HEK293 (cell line): ENCODE results near the gene MYH11.

Experiments
- CTCF ChIA-PET: fragments of 350-600 bp; formaldehyde crosslinking; extraction: SDS; loops from one replicate; lab custom pipeline; 2021; ENCODE audit warnings: antibody characterized with exemption; lab: Yijun Ruan, JAX
- POLR2A ChIA-PET: fragments of 300-600 bp; formaldehyde crosslinking; extraction: SDS; loops from one replicate; lab custom pipeline; 2020; ENCODE audit warnings: antibody characterized with exemption, inconsistent platforms; lab: Yijun Ruan, JAX
- H3K27ac ChIP-seq: fragments of 200-500 bp; sonication (Bioruptor generic); 2 replicates; pipeline ENCODE4 v1.5.1; 2014; ENCODE audit warnings: low read depth, low read length, control low read depth, inconsistent platforms; ENCODE audit errors: extremely low read depth
- H3K36me3 ChIP-seq, 2 experiments: fragments of 200-500 bp in 1 of 2; sonication (Bioruptor generic) in 1 of 2; 1 replicate in 1 of 2; 2 replicates in 1 of 2; pipeline ENCODE4 v1.5.1; 2014 to 2017; ENCODE audit warnings: inconsistent platforms in 2 of 2, low read length in 2 of 2; ENCODE audit not compliant: control insufficient read depth in 2 of 2, insufficient read depth in 1 of 2
- H3K4me1 ChIP-seq: fragments of 200-500 bp; sonication (Bioruptor generic); 2 replicates; pipeline ENCODE4 v1.5.1; 2014; ENCODE audit warnings: mild to moderate bottlenecking, low read length, inconsistent platforms; ENCODE audit not compliant: control insufficient read depth, insufficient read depth
- H3K4me3 ChIP-seq: 2 replicates; pipeline ENCODE4 v1.5.1; 2011; ENCODE audit warnings: low read depth, mild to moderate bottlenecking, control low read depth, low read length, moderate library complexity
- H3K9me3 ChIP-seq: fragments of 200-500 bp; sonication (Bioruptor generic); 2 replicates; pipeline ENCODE4 v1.5.1; 2014; ENCODE audit warnings: low read depth, low read length, inconsistent platforms; ENCODE audit not compliant: control insufficient read depth, insufficient read depth
- BCL11A ChIP-seq: fragments of 450-650 bp; formaldehyde crosslinking; IDR thresholded peaks from 2 replicates; pipeline ENCODE4 v1.5.1; 2016; ENCODE audit warnings: low read depth, missing biosample characterization, missing genetic modification characterization
- GLI4 ChIP-seq: fragments of 450-650 bp; formaldehyde crosslinking; IDR thresholded peaks from 2 replicates; pipeline ENCODE4 v1.5.1; 2016; ENCODE audit warnings: missing biosample characterization, missing genetic modification characterization
- HOXD13 ChIP-seq: sonication (generic); formaldehyde crosslinking; IDR thresholded peaks from 2 replicates; pipeline ENCODE4 v1.8.0; 2022; ENCODE audit warnings: missing genetic modification reagents, borderline replicate concordance
- KLF7 ChIP-seq: fragments of 450-650 bp; formaldehyde crosslinking; IDR thresholded peaks from 2 replicates; pipeline ENCODE4 v1.5.1; 2016; ENCODE audit warnings: missing biosample characterization, missing genetic modification characterization, borderline replicate concordance
- KLF9 ChIP-seq: fragments of 450-650 bp; formaldehyde crosslinking; IDR thresholded peaks from 2 replicates; pipeline ENCODE4 v1.5.1; 2016; ENCODE audit warnings: missing biosample characterization, missing genetic modification characterization, low read depth
- MYNN ChIP-seq: fragments of 450-650 bp; formaldehyde crosslinking; IDR thresholded peaks from 2 replicates; pipeline ENCODE4 v1.5.1; 2016; ENCODE audit warnings: missing biosample characterization, missing genetic modification characterization, borderline replicate concordance
- PRDM2 ChIP-seq: fragments of 450-650 bp; formaldehyde crosslinking; IDR thresholded peaks from 2 replicates; pipeline ENCODE4 v1.5.1; 2016; ENCODE audit warnings: missing biosample characterization, missing genetic modification characterization, borderline replicate concordance
- ZEB2 ChIP-seq: fragments of 450-650 bp; formaldehyde crosslinking; IDR thresholded peaks from 2 replicates; pipeline ENCODE4 v1.5.1; 2016; ENCODE audit warnings: missing biosample characterization, missing genetic modification characterization
- ZFHX2 ChIP-seq: fragments of 450-650 bp; formaldehyde crosslinking; conservative IDR thresholded peaks from 2 replicates; pipeline ENCODE4 v1.5.1; 2016; ENCODE audit warnings: missing biosample characterization, missing genetic modification characterization
- ZFP41 ChIP-seq: fragments of 450-650 bp; formaldehyde crosslinking; IDR thresholded peaks from 2 replicates; pipeline ENCODE4 v1.5.1; 2016; ENCODE audit warnings: missing biosample characterization, missing genetic modification characterization, borderline replicate concordance
- ZNF335 ChIP-seq: fragments of 450-650 bp; formaldehyde crosslinking; conservative IDR thresholded peaks from 2 replicates; pipeline ENCODE4 v1.5.1; 2016; ENCODE audit warnings: missing biosample characterization, missing genetic modification characterization
- ZNF341 ChIP-seq: fragments of 450-650 bp; formaldehyde crosslinking; IDR thresholded peaks from 2 replicates; pipeline ENCODE4; 2016; ENCODE audit warnings: low read depth, missing biosample characterization, missing genetic modification characterization
- ZNF354C ChIP-seq: fragments of 450-650 bp; formaldehyde crosslinking; IDR thresholded peaks from 2 replicates; pipeline ENCODE4 v1.5.1; 2016; ENCODE audit warnings: missing biosample characterization, missing genetic modification characterization, low read depth, borderline replicate concordance
- ZNF48 ChIP-seq: fragments of 450-650 bp; formaldehyde crosslinking; IDR thresholded peaks from 2 replicates; pipeline ENCODE4 v1.5.1; 2016; ENCODE audit warnings: missing biosample characterization, missing genetic modification characterization
- ZNF501 ChIP-seq: fragments of 450-650 bp; formaldehyde crosslinking; IDR thresholded peaks from 2 replicates; pipeline ENCODE4 v1.5.1; 2016; ENCODE audit warnings: missing biosample characterization, missing genetic modification characterization
- ZNF585B ChIP-seq: fragments of 450-650 bp; formaldehyde crosslinking; IDR thresholded peaks from 2 replicates; pipeline ENCODE4 v1.5.1; 2016; ENCODE audit warnings: missing biosample characterization, missing genetic modification characterization
- ZNF623 ChIP-seq: fragments of 450-650 bp; formaldehyde crosslinking; IDR thresholded peaks from 2 replicates; pipeline ENCODE4 v1.5.1; 2016; ENCODE audit warnings: missing biosample characterization, missing genetic modification characterization
- ZNF629 ChIP-seq: fragments of 450-650 bp; formaldehyde crosslinking; IDR thresholded peaks from 2 replicates; pipeline ENCODE4 v1.5.1; 2017; ENCODE audit warnings: missing biosample characterization, missing genetic modification characterization
- ZNF777 ChIP-seq: fragments of 450-650 bp; formaldehyde crosslinking; IDR thresholded peaks from 2 replicates; pipeline ENCODE4 v1.5.1; 2017; ENCODE audit warnings: missing biosample characterization, missing genetic modification characterization, borderline replicate concordance
- ZNF791 ChIP-seq: fragments of 450-650 bp; formaldehyde crosslinking; IDR thresholded peaks from 2 replicates; pipeline ENCODE4 v1.5.1; 2016; ENCODE audit warnings: missing biosample characterization, missing genetic modification characterization
- ZNF830 ChIP-seq: fragments of 450-650 bp; IDR thresholded peaks from 2 replicates; pipeline ENCODE4 v1.5.0; 2018; ENCODE audit warnings: missing biosample characterization, missing genetic modification characterization, low read depth, mild to moderate bottlenecking, moderate library complexity
- ZXDB ChIP-seq: fragments of 450-650 bp; formaldehyde crosslinking; IDR thresholded peaks from 2 replicates; pipeline ENCODE4 v1.5.1; 2016; ENCODE audit warnings: missing biosample characterization, missing genetic modification characterization
- TF ChIP-seq, protein P1 (sequence below): fragments of 450-650 bp; formaldehyde crosslinking; IDR thresholded peaks from 2 replicates; pipeline ENCODE4 v1.5.1; 2017; ENCODE audit warnings: missing biosample characterization, missing genetic modification characterization
- TF ChIP-seq, protein P2 (sequence below): fragments of 450-650 bp; formaldehyde crosslinking; IDR thresholded peaks from 2 replicates; pipeline ENCODE4 v1.5.1; 2017; ENCODE audit warnings: missing biosample characterization, missing genetic modification characterization

The MYH11 gene

DNA sequence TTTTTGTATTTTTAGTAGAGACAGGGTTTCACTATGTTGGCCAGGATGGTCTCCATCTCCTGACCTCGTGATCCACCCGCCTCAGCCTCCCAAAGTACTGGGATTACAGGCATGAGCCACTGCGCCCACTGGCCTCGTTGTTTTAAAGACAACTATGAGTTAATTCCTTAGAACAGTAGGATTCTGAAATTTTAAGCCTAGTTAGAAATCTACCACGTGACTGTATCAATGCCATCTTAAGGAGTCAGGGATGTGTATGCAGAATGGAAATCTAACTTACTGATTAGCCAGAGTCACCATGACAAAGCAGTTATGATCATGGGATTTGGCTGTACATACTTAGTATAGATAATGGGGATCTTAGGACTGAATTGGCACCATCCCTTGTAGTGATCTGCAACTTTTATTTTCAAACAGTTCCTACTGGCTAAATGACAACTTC lies 28.8 kb upstream of the MYH11 start:
- TF ChIP-seq ZNF354C (tag by site-specific recombination) = no peak
- no peak for TF ChIP-seq ZNF341 (tag by site-specific recombination)
- TF ChIP-seq ZXDB (tag by site-specific recombination) = no peak
- TF ChIP-seq ZNF501 (tag by site-specific recombination) = no peak
- TF ChIP-seq ZNF830 (tag by site-specific recombination) = no peak
- TF ChIP-seq KLF9 (tag by site-specific recombination) = no peak
- TF ChIP-seq ZFHX2 = no peak
- no peak for TF ChIP-seq MYNN (tag by site-specific recombination)
- no peak for TF ChIP-seq GLI4
- no peak for TF ChIP-seq HOXD13
- TF ChIP-seq ZNF777 (tag by site-specific recombination) = no peak
- no peak for TF ChIP-seq KLF7 (tag by site-specific recombination)
- no peak for TF ChIP-seq ZNF48 (tag by site-specific recombination)
- Histone ChIP-seq H3K4me1 (peaks cover 2% of the 10 kb centered on the region), H3K4me3 (no peak overlapping the region), H3K9me3 (no peaks in the 10 kb centered on the region), H3K36me3 (peaks cover 15 to 18% of the 10 kb centered on the region in 2 experiments; a peak in 2 of 3 replicates), H3K27ac (no peak overlapping the region)
- ChIA-PET CTCF (interaction anchor here (4.9 kb wide), 1 partner anchor 11 kb away, joined by 37 read pairs; no protein-coding TSS in a partner anchor), POLR2A (no interaction called here)

- ChIA-PET CTCF (interaction anchor here (0.7 kb wide), 1 partner anchor 28 kb away, joined by 4 read pairs; no protein-coding TSS in a partner anchor), POLR2A (no interaction called here)
- Histone ChIP-seq H3K4me1 (no peaks in the 10 kb centered on the region), H3K9me3 (no peaks in the 10 kb centered on the region), H3K27ac (no peak overlapping the region)
- TF ChIP-seq ZXDB (tag by site-specific recombination) = no peak
- TF ChIP-seq ZNF791 (tag by site-specific recombination) = no peak
- TF ChIP-seq, protein P1, sequence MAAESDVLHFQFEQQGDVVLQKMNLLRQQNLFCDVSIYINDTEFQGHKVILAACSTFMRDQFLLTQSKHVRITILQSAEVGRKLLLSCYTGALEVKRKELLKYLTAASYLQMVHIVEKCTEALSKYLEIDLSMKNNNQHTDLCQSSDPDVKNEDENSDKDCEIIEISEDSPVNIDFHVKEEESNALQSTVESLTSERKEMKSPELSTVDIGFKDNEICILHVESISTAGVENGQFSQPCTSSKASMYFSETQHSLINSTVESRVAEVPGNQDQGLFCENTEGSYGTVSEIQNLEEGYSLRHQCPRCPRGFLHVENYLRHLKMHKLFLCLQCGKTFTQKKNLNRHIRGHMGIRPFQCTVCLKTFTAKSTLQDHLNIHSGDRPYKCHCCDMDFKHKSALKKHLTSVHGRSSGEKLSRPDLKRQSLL = no peak
- TF ChIP-seq, protein P2, sequence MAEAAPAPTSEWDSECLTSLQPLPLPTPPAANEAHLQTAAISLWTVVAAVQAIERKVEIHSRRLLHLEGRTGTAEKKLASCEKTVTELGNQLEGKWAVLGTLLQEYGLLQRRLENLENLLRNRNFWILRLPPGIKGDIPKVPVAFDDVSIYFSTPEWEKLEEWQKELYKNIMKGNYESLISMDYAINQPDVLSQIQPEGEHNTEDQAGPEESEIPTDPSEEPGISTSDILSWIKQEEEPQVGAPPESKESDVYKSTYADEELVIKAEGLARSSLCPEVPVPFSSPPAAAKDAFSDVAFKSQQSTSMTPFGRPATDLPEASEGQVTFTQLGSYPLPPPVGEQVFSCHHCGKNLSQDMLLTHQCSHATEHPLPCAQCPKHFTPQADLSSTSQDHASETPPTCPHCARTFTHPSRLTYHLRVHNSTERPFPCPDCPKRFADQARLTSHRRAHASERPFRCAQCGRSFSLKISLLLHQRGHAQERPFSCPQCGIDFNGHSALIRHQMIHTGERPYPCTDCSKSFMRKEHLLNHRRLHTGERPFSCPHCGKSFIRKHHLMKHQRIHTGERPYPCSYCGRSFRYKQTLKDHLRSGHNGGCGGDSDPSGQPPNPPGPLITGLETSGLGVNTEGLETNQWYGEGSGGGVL (tag by site-specific recombination) = no peak
- no peak for TF ChIP-seq ZNF623 (tag by site-specific recombination)
- no peak for TF ChIP-seq ZNF629 (tag by site-specific recombination)
- TF ChIP-seq GLI4 = no peak
- no peak for TF ChIP-seq ZFP41
- TF ChIP-seq ZNF335 (tag by site-specific recombination) = no peak
- no peak for TF ChIP-seq ZEB2 (tag by site-specific recombination)
- TF ChIP-seq PRDM2 (tag by site-specific recombination) = no peak
- no peak for TF ChIP-seq ZNF585B (tag by site-specific recombination)
- no peak for TF ChIP-seq BCL11A (tag by site-specific recombination)
- TF ChIP-seq, all 188 proteins: peak for 0
- Histone ChIP-seq H3K36me3 (peaks cover 15 to 26% of the 10 kb centered on the region in 2 experiments; a peak in 2 of 3 replicates), H3K4me3 (no peak overlapping the region)
Observed at GRCh38 chr16:15882563-15882962, 25.7 kb upstream of the MYH11 start.
